GM12873 (cell line): ENCODE measurements around the gene AGPAT1.

Experiments used
- CTCF ChIP-seq: IDR thresholded peaks from 2 replicates; pipeline ENCODE4 v1.5.1; 2012; ENCODE audit warnings: low read depth, mild to moderate bottlenecking, moderate library complexity, low read length, control low read depth; ENCODE audit not compliant: insufficient read depth; ENCODE audit errors: missing control alignments

Gene AGPAT1

DNA sequence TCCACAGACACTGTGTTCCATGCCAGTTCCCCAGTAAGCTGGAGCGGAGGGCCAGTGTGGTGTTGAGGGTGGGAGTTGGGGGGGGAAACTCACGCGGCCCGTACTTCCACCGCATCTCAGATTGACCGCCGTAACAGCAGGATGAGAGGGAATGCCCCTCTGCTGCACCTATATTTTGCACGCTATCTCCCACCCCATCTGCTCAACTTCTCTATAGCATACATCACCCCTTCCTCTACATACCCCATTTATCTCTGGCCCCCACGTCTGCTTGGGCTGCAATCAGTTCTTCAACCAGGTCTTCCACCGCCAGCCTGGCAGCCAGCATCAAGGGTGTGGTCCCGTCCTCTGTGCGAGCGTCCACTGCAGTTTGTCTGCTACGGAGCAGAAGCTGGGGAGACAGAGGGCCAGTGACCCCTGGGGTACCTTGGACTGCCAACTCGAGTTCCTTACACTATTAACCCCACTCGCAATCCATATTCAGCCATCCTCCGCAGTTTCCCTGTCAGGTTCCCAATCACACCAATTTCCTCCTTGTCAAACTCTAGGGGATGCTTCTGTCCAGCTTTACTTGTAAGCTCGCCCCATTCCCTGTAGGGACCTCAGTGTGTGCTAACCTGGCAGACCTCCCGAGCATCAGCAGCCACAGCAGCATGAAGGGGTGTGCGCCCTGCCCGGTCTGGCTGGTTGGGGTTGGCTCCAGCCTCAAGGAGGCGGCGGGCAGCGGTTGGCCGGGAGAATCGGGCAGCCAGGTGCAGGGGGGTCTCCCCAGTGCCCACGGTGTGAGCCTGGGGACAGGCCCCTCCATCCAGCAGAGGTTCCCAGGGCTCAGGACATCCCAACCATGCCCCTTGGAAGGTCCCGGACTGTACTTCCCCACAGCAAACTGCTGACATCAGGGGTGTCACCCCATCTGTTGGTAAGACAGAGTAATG is 21.1 kb upstream of the AGPAT1 start:
- peak; percentile 28 for TF ChIP-seq CTCF

- no peak for TF ChIP-seq CTCF
Observed at GRCh38 chr6:32195902-32196681, 20.2 kb upstream of the AGPAT1 start.

- TF ChIP-seq CTCF: peak; percentile 38
Observed at GRCh38 chr6:32195652-32195901, 19.7 kb upstream of the AGPAT1 start.

GRCh38 chr6:32194825-32195651 is 19.2 kb upstream of the AGPAT1 start:
- peak; percentile 62 for TF ChIP-seq CTCF

DNA sequence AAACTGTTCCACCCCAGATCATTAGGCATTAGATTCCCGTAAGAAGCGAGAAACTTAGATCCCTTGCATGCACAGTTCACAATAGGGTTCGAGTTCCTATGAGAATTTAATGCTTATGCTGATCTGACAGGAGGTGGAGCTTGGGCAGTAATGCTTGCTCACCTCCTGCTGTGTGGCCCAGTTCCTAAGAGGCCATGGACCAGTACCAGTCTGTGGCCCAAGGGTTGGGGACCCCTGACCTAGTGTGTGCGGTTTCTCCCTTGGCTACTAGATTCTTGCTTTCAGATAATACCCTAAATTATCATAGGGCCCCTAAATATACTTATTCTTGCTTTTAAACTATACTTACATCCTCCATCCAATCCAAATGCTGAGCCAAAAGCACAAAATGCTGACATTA is 18.5 kb upstream of the AGPAT1 start:
- TF ChIP-seq CTCF: no peak

DNA sequence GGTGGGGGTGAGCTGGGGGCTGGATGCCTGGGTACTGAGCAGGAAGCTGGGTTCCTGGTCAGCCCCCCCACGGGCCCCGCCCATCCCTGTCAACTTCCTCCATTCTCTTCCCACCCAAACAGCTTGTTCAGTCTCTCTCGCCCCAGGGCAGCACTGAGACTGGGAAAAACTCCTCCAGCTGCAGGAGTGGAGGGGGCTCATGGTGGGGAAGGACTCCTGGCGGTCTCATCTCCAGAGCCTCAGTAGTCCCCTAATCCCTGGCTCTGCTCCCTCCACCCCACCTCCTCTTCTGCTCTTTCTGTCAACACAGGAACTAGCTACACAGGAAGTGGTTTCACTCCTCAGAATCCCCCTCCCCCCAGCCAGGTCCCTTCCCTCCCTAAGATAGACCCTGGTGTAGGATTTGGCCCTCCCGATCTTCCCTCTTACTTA is 16.7 kb upstream of the AGPAT1 start, which contains the start of gene GPSM3:
Gene GPSM3, minus strand, starts transcription at position 36 of the 432 bp plus-strand sequence. CDS start 130 bp downstream, outside the sequence.
- TF ChIP-seq CTCF: no peak
